K562 (cell line): ENCODE measurements around the gene NCKIPSD.

Experiments used
- EZH2 ChIP-seq: IDR thresholded peaks from 2 replicates; pipeline ENCODE4 v1.6.1; 2012; ENCODE audit warnings: low read depth, mild to moderate bottlenecking, inconsistent platforms, low read length, borderline replicate concordance
- LEF1 ChIP-seq: fragments of 450-650 bp; IDR thresholded peaks from 2 replicates; pipeline ENCODE4 v1.6.1; 2016; ENCODE audit warnings: mild to moderate bottlenecking
- MAFK ChIP-seq: IDR thresholded peaks from 2 replicates; pipeline ENCODE4 v1.6.1; 2011; ENCODE audit warnings: low read length, improper control_type of control experiment
- NR1H2 ChIP-seq: sonication (generic); formaldehyde crosslinking; IDR thresholded peaks from 2 replicates; pipeline ENCODE4 v1.4.0; 2020; ENCODE audit warnings: mild to moderate bottlenecking, missing genetic modification reagents
- NR2C2 ChIP-seq, 2 experiments: fragments of 200-800 bp in 1 of 2; sonication (Bioruptor generic) in 1 of 2; sonication (generic) in 1 of 2; formaldehyde crosslinking in 1 of 2; IDR thresholded peaks; 2 replicates each; pipeline versions ENCODE4 v1.6.1 to v1.8.0; 2016 to 2022; ENCODE audit warnings: mild to moderate bottlenecking in 1 of 2, missing compliant biosample characterization in 1 of 2, missing genetic modification characterization in 1 of 2, missing genetic modification reagents in 1 of 2
- SP2 ChIP-seq: IDR thresholded peaks from 2 replicates; pipeline ENCODE4 v1.6.1; 2011; ENCODE audit warnings: mild to moderate bottlenecking, low read depth, low read length, moderate library complexity; ENCODE audit not compliant: poor library complexity, severe bottlenecking; ENCODE audit errors: extremely low read depth
- ZNF764 ChIP-seq: fragments of 250-450 bp; sonication (Bioruptor Pico); IDR thresholded peaks from 2 replicates; pipeline ENCODE4 v1.4.0; 2020; ENCODE audit warnings: low read depth, mild to moderate bottlenecking, moderate library complexity
- TF ChIP-seq, protein P1 (sequence below): IDR thresholded peaks from 3 replicates; pipeline ENCODE4 v1.6.1; 2011; ENCODE audit warnings: borderline replicate concordance, mild to moderate bottlenecking, moderate library complexity; ENCODE audit not compliant: insufficient read length; ENCODE audit errors: extremely low read depth
- TF ChIP-seq, protein P2 (sequence below), 3 experiments: IDR thresholded peaks in 2 of 3; conservative IDR thresholded peaks in 1 of 3; 2 replicates each; pipeline ENCODE4 v1.5.1; 2011 to 2012; ENCODE audit warnings: low read length in 3 of 3, mild to moderate bottlenecking in 3 of 3, control low read depth in 2 of 3, improper control_type of control experiment in 1 of 3, inconsistent platforms in 1 of 3, low read depth in 1 of 3, mixed read lengths in 1 of 3, moderate library complexity in 1 of 3; ENCODE audit not compliant: insufficient read depth in 2 of 3
- TF ChIP-seq, protein P3 (sequence below): sonication (generic); formaldehyde crosslinking; IDR thresholded peaks from 2 replicates; pipeline ENCODE4 v1.8.1; 2023; ENCODE audit warnings: mild to moderate bottlenecking, missing genetic modification reagents

DNA sequence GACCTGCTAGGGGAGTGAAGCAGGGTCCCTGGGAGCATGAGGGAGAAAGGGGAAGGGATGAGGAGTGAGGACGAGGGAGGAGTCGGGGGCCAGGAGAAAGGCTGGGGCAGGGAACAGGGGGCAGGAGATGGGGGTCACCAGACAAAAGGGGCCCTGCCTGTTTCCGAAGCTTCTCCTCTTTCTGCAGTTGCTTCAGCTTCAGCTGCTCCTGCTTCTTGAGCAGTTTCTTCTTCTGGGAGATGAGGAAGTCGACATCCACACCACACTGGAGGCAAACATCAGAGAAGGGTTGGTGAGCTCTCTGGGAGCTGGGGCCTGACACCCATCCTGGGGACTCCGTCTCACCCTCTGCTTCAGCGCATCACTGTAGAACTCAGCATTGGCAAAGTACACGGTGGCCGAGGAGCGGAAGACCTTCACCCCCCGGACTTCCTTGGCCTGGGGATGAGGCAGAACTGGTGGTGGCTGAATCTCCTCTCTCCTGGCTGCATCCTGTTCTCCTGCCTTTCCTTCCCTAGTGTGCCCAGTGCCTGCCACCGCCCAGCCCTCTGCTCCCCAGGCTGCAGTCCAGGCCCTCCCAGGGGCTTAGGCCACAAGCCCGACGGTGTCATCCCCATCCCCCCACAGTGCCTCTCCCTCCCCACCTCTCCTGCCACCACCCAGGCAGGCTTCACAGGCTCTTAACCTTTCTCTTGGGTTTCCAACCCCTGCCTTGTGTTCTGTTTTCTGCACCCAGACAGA lies 57.3 kb downstream of the NCKIPSD start:
- TF ChIP-seq NR1H2 (CRISPR knock-in tag): no peak
- TF ChIP-seq, protein P1, sequence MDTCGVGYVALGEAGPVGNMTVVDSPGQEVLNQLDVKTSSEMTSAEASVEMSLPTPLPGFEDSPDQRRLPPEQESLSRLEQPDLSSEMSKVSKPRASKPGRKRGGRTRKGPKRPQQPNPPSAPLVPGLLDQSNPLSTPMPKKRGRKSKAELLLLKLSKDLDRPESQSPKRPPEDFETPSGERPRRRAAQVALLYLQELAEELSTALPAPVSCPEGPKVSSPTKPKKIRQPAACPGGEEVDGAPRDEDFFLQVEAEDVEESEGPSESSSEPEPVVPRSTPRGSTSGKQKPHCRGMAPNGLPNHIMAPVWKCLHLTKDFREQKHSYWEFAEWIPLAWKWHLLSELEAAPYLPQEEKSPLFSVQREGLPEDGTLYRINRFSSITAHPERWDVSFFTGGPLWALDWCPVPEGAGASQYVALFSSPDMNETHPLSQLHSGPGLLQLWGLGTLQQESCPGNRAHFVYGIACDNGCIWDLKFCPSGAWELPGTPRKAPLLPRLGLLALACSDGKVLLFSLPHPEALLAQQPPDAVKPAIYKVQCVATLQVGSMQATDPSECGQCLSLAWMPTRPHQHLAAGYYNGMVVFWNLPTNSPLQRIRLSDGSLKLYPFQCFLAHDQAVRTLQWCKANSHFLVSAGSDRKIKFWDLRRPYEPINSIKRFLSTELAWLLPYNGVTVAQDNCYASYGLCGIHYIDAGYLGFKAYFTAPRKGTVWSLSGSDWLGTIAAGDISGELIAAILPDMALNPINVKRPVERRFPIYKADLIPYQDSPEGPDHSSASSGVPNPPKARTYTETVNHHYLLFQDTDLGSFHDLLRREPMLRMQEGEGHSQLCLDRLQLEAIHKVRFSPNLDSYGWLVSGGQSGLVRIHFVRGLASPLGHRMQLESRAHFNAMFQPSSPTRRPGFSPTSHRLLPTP: no peak
- TF ChIP-seq ZNF764 (CRISPR knock-in tag): no peak
- no peak for TF ChIP-seq LEF1
- TF ChIP-seq NR2C2 (CRISPR knock-in tag; IDR thresholded peaks at IDR 0.05): no peak
- no peak for TF ChIP-seq NR2C2 (tag; IDR thresholded peaks at IDR 0.05)
- TF ChIP-seq MAFK: no peak
- TF ChIP-seq, protein P2, sequence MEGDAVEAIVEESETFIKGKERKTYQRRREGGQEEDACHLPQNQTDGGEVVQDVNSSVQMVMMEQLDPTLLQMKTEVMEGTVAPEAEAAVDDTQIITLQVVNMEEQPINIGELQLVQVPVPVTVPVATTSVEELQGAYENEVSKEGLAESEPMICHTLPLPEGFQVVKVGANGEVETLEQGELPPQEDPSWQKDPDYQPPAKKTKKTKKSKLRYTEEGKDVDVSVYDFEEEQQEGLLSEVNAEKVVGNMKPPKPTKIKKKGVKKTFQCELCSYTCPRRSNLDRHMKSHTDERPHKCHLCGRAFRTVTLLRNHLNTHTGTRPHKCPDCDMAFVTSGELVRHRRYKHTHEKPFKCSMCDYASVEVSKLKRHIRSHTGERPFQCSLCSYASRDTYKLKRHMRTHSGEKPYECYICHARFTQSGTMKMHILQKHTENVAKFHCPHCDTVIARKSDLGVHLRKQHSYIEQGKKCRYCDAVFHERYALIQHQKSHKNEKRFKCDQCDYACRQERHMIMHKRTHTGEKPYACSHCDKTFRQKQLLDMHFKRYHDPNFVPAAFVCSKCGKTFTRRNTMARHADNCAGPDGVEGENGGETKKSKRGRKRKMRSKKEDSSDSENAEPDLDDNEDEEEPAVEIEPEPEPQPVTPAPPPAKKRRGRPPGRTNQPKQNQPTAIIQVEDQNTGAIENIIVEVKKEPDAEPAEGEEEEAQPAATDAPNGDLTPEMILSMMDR (IDR thresholded peaks at IDR 0.05 in 2 of 3, conservative IDR thresholded peaks at IDR 0.05 in 1 of 3; ENCODE audit: insufficient read depth in 2 of 3, low read depth in 1 of 3, low read length in 3 of 3): no peak
- TF ChIP-seq EZH2: no peak
- TF ChIP-seq SP2: no peak
- TF ChIP-seq, protein P3, sequence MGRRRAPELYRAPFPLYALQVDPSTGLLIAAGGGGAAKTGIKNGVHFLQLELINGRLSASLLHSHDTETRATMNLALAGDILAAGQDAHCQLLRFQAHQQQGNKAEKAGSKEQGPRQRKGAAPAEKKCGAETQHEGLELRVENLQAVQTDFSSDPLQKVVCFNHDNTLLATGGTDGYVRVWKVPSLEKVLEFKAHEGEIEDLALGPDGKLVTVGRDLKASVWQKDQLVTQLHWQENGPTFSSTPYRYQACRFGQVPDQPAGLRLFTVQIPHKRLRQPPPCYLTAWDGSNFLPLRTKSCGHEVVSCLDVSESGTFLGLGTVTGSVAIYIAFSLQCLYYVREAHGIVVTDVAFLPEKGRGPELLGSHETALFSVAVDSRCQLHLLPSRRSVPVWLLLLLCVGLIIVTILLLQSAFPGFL (CRISPR knock-in tag): no peak
